Transverse colon (tissue), 4 donors: ENCODE data around the gene HIGD1A. TPM values are rescaled to one million over a fixed set of nuclear protein-coding genes. Genes with fewer than 3 reads are reported as not detected.

Experiments
- DNase-seq: peaks from one replicate; pipeline ENCODE4 v3.0.0-alpha.2; 2019
- H3K27ac ChIP-seq, 4 donors: fragments of 200-600 bp; sonication (generic); 2 replicates each; pipeline ENCODE4 v1.5.1; 2016 to 2018; ENCODE audit warnings: inconsistent platforms in 4 of 4
- H3K27me3 ChIP-seq: fragments of 200-600 bp; sonication (generic); 2 replicates; pipeline ENCODE4 v1.5.1; 2017; ENCODE audit warnings: inconsistent platforms
- H3K36me3 ChIP-seq, 4 donors: fragments of 200-600 bp; sonication (generic); 2 replicates each; pipeline ENCODE4 v1.5.1; 2017 to 2019; ENCODE audit warnings: inconsistent platforms in 4 of 4
- H3K4me1 ChIP-seq, 4 donors: fragments of 200-600 bp; sonication (generic); 2 replicates each; pipeline ENCODE4 v1.5.1; 2017 to 2020; ENCODE audit warnings: inconsistent platforms in 4 of 4
- H3K4me3 ChIP-seq, 4 donors: fragments of 200-600 bp; sonication (generic); 1 replicate in 1 of 4; 2 replicates in 3 of 4; pipeline versions ENCODE4 v1.5.1 to v1.6.1; 2017 to 2019; ENCODE audit warnings: inconsistent platforms in 4 of 4
- H3K9me3 ChIP-seq, 2 donors: fragments of 200-600 bp; sonication (generic); 2 replicates each; pipeline ENCODE4 v1.5.1; 2017 to 2019; ENCODE audit warnings: inconsistent platforms in 2 of 2
- EP300 ChIP-seq: sonication (generic); formaldehyde crosslinking; IDR thresholded peaks from one replicate; pipeline ENCODE4 v1.6.1; 2017; ENCODE audit warnings: antibody characterized with exemption, low read depth
- POLR2A ChIP-seq: fragments of 450-650 bp; IDR thresholded peaks from one replicate; pipeline ENCODE4 v1.6.1; 2016; ENCODE audit warnings: antibody characterized with exemption, mild to moderate bottlenecking, moderate library complexity
- POLR2AphosphoS5 ChIP-seq, 3 donors: sonication (generic); formaldehyde crosslinking; IDR thresholded peaks; one replicate each; pipeline ENCODE4 v1.6.1; 2016; ENCODE audit warnings: antibody characterized with exemption in 3 of 3
- WGBS, 2 donors: methylation state at CpG; one replicate each; pipeline ENCODE4 v1.1.5; 2018; ENCODE audit warnings: low coverage in 1 of 2; 5-methylcytosine and 5-hydroxymethylcytosine counted together
- in situ Hi-C, 4 donors: fragments of 200-750 bp; cut with MboI; loops; one replicate each; pipeline versions ENCODE4 v1.15.0 to v1.15.1; 2017; ENCODE audit warnings: low sequenced_read_pairs in 3 of 4, low pct_ligation_motif_present in 1 of 4, low pct_unique_long_range_greater_than_20kb in 1 of 4
- intact Hi-C: fragments of 100-400 bp; cut with DNase I; formaldehyde crosslinking; loops from one replicate; pipeline ENCODE4 v1.15.1; 2023; ENCODE audit warnings: low total_unique reads
- total RNA-seq, 4 donors: library from RNA; depleted of rRNA; stranded (reverse); fragments of >200 nt; gene quantifications; one replicate each; pipeline ENCODE4 v1.1.0, GENCODE V29; 2016
- TF ChIP-seq, protein P1 (sequence below), 5 experiments: fragments of 200-600 bp in 3 of 5; fragments of 450-650 bp in 2 of 5; sonication (generic) in 3 of 5; IDR thresholded peaks; 1 replicate in 2 of 5; 2 replicates in 3 of 5; pipeline ENCODE4 v1.5.1; 2016 to 2017; ENCODE audit warnings: antibody characterized with exemption in 5 of 5, inconsistent platforms in 3 of 5, mild to moderate bottlenecking in 2 of 5, moderate library complexity in 1 of 5

HIGD1A gene
- total RNA-seq, 4 donors from 2014 or later: 41.4 to 518 (median 379) TPM

DNA sequence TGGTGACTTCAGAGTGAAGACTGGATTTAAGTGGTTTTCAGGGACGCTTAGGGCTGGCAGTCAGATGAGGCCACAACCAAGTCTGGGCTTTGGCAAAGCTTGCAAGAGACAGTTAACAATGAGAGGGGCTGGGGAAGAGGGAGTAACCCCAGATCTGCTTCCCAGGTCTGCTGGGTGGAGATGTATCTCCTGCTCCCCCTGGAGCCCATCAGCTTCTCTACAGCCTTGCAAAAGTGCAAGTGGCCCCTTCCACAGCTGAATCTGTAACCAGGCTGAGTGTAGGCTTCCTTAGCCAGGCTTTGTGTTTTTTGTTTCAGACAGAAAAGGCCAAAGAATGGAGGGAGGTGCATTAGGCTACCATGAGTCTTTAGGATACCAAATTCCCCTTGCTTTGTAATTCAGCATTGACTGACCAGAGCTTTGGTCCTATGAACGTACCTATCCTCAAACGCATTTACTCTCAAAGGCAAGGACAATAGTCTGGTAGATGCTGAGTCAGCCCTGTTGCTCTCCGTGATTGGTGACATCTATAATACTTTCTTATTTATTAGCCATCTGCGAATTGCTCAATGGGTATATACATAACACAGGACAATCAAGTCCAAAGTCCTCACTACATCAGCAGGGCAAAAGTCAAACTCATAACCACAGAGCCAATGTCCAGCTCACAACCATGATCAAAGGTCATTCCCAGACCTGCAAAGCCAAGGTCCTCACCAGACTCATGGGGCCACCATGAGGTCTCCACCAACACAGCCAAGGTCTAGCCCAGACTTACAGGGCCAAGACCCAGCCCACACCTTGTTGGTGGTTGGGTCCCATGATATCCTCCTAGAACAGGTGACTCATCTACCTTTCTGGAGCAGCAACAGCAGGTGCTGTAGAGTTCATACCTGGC lies 48.4 kb downstream of the HIGD1A start:
- WGBS, 2 donors: 65 to 66% methylated on average over 3 to 5 of the region's 5 CpGs
- TF ChIP-seq, protein P1, sequence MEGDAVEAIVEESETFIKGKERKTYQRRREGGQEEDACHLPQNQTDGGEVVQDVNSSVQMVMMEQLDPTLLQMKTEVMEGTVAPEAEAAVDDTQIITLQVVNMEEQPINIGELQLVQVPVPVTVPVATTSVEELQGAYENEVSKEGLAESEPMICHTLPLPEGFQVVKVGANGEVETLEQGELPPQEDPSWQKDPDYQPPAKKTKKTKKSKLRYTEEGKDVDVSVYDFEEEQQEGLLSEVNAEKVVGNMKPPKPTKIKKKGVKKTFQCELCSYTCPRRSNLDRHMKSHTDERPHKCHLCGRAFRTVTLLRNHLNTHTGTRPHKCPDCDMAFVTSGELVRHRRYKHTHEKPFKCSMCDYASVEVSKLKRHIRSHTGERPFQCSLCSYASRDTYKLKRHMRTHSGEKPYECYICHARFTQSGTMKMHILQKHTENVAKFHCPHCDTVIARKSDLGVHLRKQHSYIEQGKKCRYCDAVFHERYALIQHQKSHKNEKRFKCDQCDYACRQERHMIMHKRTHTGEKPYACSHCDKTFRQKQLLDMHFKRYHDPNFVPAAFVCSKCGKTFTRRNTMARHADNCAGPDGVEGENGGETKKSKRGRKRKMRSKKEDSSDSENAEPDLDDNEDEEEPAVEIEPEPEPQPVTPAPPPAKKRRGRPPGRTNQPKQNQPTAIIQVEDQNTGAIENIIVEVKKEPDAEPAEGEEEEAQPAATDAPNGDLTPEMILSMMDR (IDR thresholded peaks at IDR 0.05): peak in 4 of 5 experiments; percentile 12 to 27 (median 21)
- no peak for TF ChIP-seq POLR2A
- peak in 1 of 3 donors; percentile 39 for TF ChIP-seq POLR2AphosphoS5 (IDR thresholded peaks at IDR 0.05)
- Histone ChIP-seq H3K36me3 (no peaks in the 10 kb centered on the region), H3K27me3 (no peaks in the 10 kb centered on the region), H3K4me3 (no peak overlapping the region), H3K9me3 (no peaks in the 10 kb centered on the region), H3K4me1 (peaks cover 0 to 7% (median 1%) of the 10 kb centered on the region in 4 donors), H3K27ac (peak overlapping the region in 2 of 4 donors; percentile 25 to 31)
- peak; percentile 51 for DNase-seq
- intact Hi-C loops (no loop called here), in situ Hi-C loops (loop anchor here in 1 of 4 donors (25.0 kb wide), 1 partner anchor 169 kb away; the partner anchor contains the start of genes SEC22C and SS18L2)

DNA sequence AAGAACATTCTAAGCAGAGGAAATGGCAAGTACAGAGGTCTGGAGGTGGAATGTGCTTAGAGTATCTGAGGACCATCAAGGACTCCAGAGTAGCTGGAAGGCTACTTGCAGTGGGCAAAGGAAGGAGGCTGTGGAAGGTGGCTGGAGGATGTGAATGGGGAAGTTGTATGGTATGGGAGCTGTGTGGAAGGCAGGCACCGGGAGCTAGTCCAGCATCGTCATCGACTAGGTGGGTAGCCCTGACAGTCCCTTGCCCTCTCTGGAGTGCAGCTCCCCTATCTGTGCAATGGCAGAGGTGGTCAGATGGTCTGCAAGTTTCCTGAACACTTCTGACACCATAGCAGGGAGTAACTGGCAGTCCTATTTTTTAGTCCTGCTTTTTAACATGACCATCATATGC lies 50.5 kb downstream of the HIGD1A start:
- Histone ChIP-seq H3K4me3 (no peak overlapping the region), H3K9me3 (no peaks in the 10 kb centered on the region), H3K27me3 (no peaks in the 10 kb centered on the region), H3K27ac (no peak overlapping the region), H3K36me3 (no peaks in the 10 kb centered on the region), H3K4me1 (peaks cover under 1 to 12% (median 5%) of the 10 kb centered on the region in 4 donors)
- WGBS, 2 donors: 90 to 96% methylated on average over 3 of the region's 3 CpGs
- TF ChIP-seq EP300: no peak
- no peak for TF ChIP-seq POLR2AphosphoS5 (IDR thresholded peaks at IDR 0.05)
- TF ChIP-seq POLR2A: no peak
- TF ChIP-seq, protein P1 (IDR thresholded peaks at IDR 0.05): no peak
- in situ Hi-C loops (loop anchor here in 1 of 4 donors (25.0 kb wide), 1 partner anchor 166 kb away; the partner anchor contains the start of genes SEC22C and SS18L2), intact Hi-C loops (no loop called here)
- DNase-seq: no peak

DNA sequence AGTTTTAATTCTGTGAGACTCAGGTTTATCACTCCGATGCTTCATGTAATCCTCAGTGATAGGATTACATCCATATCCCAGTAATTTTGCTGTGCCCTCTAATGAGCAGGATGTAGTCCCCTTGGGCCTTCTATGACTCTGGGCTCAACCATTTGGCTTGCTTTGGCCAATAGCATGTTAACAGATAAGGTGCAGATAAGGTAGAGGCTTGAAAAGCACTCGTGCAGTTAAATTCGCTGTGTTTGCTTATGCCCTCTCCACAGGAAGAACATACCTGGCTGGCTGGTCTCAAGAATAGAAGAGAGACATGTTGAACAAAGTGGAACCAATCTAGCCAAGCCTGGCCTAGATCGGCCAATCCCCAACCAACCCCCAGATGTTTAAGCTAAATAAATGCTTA lies 51.3 kb downstream of the HIGD1A start:
- no peak for TF ChIP-seq POLR2A
- TF ChIP-seq POLR2AphosphoS5 (IDR thresholded peaks at IDR 0.05): no peak
- TF ChIP-seq, protein P1 (IDR thresholded peaks at IDR 0.05): no peak
- TF ChIP-seq EP300: no peak
- no peak overlapping the region for H3K27ac ChIP-seq
- H3K36me3 ChIP-seq: no peaks in the 10 kb centered on the region
- H3K27me3 ChIP-seq: no peaks in the 10 kb centered on the region
- in situ Hi-C loops: loop anchor here in 1 of 4 donors (25.0 kb wide), 1 partner anchor 166 kb away; the partner anchor contains the start of genes SEC22C and SS18L2
- H3K4me3 ChIP-seq: no peak overlapping the region
- H3K9me3 ChIP-seq: no peaks in the 10 kb centered on the region
- no peak for DNase-seq
- H3K4me1 ChIP-seq: peaks cover 3 to 16% (median 6%) of the 10 kb centered on the region in 4 donors
- WGBS, 2 donors: 86 to 94% methylated on average over 1 to 4 of the region's 4 CpGs
- intact Hi-C loops: no loop called here

DNA sequence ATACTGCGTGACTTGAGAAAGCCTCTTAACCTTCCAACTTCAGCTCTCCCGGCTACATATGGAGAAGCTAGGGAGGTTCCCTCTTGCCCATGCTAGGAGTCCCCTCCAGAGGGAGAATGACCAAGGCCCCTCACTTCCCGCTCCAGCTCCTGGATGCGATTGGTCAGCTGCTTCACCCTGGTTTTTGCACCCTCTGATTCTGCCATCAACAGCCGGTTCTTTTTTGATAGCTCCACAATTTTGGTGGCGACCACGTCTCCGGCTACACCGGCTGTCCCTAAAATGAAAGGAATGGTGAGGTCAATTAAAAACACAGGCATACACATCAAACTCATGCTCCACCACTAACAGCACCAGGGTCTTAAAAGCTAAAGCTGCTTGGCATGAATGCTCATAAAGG lies 51.8 kb downstream of the HIGD1A start:
- in situ Hi-C loops (loop anchor here in 1 of 4 donors (25.0 kb wide), 1 partner anchor 165 kb away; the partner anchor contains the start of genes SEC22C and SS18L2), intact Hi-C loops (no loop called here)
- Histone ChIP-seq H3K4me3 (no peak overlapping the region), H3K9me3 (no peaks in the 10 kb centered on the region), H3K4me1 (peaks cover 3 to 16% (median 6%) of the 10 kb centered on the region in 4 donors), H3K27me3 (no peaks in the 10 kb centered on the region), H3K36me3 (no peaks in the 10 kb centered on the region), H3K27ac (no peak overlapping the region)
- TF ChIP-seq, protein P1 (IDR thresholded peaks at IDR 0.05): no peak
- TF ChIP-seq POLR2AphosphoS5 (IDR thresholded peaks at IDR 0.05) (no peak), EP300 (no peak), POLR2A (no peak)
- no peak for DNase-seq
- 97% methylated on average over 9 of the region's 9 CpGs; no CpG with 5 or more reads in 1 of the 2 donors for WGBS, 2 donors
